ENCODE data around the gene SLC25A41. TPM values are rescaled to one million over a fixed set of nuclear protein-coding genes. Genes with fewer than 3 reads are reported as not detected.

SLC25A41 gene
- total RNA-seq, 1 experiment from 2014 or later, result not detected

DNA sequence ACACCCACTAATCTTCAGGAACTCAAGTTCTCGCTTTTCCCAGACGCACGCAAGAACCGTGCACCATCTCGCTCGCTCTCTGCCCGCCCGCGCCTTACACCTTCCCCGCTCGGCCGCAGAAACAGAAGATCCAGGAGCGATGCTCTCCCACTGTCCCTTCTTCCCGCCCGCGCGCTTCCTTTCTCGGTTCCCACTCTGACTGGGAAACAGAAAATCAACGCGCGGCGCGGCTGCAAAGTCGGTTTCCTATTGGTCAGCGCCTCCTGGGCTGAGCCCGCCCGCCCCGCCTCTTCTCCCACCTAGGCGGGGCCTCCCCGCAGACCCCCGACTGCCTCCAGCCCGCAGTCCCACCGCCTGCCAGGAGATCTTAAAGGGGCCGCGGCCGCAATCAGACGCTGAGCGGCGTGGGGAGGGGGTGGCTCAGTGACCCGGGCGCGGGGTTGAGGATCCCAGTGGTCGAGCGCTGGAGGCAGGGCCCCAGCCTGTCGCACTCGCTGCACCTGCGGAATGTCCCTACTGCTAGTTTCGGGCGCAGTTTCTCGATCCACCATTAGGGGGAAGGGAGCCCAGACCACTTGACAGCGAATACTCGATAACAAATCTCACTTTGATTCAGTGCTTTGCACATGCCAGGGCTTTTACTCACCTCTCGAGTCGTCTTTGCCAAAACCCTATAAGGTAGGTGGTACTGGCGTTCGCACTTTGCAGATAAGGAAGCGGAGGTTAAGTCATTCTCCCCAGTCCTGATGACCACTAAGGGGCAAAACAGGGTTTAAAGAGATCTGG is 26.7 kb upstream of the SLC25A41 start:
- peak; percentile 93 for DNase-seq (ENCODE audit: extremely low read depth, low read depth)

DNA sequence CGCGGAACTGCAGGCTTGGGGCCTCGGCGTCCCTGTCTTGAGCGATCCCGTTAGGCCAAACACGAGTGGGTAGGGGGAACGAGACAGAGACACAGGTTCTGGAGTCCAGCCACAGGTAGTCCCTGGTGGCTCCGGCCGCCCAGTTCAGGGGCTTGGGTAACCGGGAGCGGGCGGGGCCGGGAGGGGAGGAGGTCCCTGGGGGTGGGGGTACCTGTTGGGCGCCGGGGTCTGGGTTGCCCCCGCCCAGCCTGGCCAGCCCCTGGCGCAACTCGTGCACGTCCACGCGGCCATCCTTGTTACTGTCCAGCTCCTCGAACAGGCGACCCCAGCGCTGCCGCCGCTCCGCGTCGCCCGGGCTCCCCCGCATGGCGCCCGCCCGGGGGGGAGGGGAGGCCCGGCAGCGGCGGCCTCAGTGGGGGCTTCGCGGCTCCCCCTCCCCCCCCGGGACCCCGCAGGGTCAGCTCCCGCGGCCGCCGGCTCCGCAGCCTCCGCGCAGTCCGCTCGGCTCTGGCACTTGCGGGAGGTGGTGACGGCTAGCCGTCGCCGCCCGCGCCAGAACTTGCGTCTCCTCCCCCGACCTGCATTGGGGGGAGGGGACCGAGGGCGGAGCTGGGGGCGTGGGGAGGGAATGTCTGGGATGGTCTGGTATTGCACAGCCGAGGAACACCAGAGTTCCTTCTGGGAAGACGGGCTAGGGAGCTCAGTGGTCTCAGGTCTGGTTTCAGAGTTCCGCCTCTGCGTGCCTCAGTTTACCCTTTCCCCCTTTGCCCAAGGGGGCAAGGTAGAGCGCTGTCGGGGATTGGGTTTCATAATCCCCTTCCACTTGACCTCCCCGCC is 25.9 kb upstream of the SLC25A41 start, which contains the start of gene SLC25A23:
SLC25A23 (minus strand) TSS at position 531 of the 837 bp plus-strand sequence; CDS start at position 367, 164 bp downstream.
- DNase-seq (ENCODE audit: extremely low read depth, low read depth), result peak; percentile 51

DNA sequence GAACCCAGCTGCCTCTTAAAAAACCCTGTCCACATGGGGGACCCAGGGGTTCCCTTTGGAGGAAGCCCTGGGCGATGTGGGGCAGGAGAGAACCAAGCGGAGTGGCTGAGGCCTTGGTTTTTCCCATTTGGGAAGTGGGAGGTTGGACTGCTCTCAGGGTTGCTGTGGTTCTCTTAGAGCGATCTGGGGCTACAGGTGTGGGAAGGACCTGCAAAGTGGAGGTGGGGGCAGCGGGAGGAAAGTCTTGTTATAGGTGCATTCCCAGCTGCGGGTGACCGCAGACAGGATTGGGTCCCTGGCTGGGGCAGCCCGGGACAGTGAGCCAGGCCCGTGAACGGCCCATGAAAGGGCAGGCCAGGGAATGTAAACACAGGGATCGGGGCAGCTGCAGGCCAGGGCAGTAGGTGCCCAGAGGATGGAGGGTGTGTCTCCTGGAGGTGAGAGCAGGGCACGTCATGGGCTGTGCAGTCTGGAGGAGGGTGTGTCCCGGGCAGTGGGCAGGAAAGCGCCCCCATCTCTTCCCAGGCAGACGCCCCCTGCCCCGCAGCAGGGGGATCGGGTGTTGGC is 25.2 kb upstream of the SLC25A41 start:
- DNase-seq (ENCODE audit: extremely low read depth, low read depth), result no peak

DNA sequence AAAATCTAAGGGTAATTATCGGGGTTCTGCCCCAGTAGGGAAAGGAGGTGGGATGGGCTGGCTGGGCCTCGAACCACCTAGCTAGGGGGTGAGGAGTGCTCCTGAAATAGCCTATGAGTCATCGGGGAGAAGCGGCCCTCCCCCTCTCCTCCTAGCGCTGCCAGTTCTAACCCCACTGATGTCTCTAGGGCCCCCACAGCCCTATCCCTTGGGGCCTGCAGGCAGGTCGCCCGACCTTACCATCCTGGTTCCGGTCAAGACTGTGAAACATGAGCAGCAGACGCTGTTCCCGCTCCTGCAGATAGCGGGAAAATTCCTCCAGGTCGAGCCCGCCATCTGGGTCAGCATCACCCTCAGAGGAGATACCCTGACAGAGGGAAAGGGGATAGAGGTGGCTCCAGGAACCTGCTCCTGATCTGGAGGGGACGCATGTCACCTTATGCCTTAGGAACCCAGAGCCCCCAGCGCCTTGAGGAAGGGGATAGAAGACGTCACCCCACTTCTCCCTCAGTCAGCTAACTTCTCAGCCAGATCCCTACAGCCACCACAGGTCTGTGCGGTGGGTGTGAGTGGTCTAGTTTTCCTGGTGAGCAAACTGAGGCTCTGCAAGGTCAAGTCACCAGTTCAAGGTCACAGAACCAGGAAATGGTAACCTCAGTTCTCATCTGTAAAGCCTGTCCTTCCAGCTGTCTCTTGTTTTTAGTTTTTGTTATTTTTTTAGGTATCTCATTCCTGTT is 24.6 kb upstream of the SLC25A41 start:
- no peak for DNase-seq (ENCODE audit: extremely low read depth, low read depth)

DNA sequence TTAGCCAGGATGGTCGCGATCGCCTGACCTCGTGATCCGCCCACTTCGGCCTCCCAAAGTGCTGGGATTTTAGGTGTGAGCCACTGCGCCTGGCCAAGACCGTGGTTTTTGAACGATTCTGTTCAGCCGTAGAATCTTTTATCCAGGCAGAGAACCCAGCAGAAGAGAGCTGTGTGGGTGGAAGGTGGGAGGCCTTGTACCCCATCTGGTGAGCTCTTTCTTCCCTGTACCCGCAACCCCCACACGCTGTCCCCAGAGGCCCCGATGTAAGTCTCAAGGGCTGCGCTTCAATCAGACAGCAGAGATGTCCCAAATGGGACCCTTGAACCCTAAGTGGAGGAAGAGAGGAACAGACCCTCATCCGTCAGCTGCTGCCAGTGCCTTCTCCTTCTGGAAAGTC is 22.4 kb upstream of the SLC25A41 start:
- DNase-seq (ENCODE audit: extremely low read depth, low read depth), result no peak

DNA sequence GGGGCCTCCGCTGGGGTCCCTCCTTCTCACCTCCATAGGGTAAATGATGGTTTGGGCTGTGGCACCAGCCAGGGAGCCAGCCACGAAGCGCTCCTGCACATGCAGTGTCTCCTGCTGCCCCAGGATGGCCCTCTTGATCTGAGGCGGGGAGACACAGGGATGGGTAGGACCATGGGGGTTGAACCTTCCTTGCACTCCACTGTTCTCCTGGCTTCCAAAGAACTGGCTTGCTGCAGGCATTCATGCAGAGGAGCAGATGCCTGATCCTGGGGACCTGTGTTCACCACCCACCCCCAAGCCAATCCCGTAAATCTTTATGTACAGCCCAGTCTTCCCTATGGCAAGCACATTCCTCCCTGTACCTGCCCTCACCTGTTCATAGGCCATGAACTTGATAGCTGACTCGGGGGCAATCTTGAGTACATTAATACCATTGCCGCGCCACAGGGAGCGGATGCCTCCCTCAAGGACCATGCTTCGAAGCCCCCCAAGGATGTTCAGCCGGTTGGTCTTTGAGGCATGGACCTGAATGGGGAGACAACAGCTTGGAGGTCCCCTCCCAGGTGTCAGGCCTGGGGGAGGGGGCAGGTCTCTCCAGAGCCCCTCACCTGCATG is 20.5 kb upstream of the SLC25A41 start:
- no peak for DNase-seq (ENCODE audit: extremely low read depth, low read depth)

DNA sequence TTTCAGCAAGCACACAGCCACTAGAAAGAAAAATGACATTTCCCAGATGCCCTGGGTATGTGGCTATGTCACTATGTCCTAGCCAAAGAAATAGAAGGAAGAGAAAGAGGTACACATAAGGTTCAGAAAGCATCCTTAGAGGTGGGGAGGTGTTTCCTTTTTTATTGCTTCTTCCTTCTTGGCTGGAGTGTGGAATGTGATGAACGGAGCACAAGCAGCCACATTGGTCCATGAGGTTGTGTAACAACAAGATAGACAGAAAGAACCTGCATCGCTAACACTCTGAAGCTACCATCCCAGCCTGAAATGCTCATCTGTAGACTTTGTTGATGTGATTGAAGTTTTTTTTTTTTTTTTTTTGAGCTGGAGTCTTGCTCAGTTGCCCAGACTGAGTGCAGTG is 19.3 kb upstream of the SLC25A41 start:
- DNase-seq (ENCODE audit: extremely low read depth, low read depth), result no peak

DNA sequence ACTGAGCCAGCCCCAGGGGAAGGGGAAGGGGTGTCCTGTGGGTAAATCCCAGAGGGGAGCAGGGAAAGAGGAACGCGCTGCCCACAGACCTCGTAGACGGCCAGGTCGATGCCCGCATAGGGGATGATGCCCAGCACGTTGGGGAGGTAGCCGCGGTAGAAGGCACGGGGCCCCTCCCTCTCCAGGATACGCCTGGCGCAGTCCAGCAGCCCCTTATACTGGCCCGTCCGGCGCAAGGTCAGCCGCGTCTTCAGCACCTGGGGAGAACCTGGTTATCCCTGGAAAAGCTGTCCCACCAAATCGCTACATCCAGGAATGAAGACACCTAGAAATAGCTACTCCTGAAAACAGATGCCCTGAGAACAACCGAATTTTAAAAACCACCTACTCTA is 18.7 kb upstream of the SLC25A41 start:
- DNase-seq (ENCODE audit: extremely low read depth, low read depth), result no peak

DNA sequence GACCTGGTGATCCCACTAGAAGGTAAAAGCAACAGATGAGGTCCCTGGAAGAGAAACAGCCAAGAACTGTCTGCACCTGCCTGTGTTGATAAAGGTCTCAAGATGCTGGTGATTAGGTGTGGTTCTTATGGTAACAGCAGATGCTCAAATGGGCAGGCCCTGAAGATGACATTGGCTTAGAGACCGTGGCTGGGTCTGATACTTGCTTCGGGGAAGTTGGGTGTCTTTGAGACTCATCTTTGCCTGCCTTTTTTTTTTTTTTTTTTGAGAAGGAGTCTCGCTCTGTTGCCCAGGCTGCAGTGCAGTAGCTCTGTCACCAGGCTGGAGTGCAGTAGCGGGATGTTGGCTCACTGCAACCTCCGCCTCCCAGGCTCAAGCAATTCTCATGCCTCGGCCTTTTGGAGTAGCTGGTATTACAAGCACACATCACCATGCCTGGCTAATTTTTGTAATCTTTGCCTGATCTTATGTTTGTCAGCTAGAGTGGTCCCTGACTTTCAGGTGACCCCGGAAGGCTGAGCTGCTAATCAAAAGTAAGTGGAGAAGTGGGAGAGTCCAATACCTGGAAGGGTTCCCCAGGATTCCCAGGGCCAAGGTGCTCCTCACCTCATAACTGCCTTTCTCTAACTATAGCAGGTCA is 18.1 kb upstream of the SLC25A41 start:
- no peak for DNase-seq (ENCODE audit: extremely low read depth, low read depth)

DNA sequence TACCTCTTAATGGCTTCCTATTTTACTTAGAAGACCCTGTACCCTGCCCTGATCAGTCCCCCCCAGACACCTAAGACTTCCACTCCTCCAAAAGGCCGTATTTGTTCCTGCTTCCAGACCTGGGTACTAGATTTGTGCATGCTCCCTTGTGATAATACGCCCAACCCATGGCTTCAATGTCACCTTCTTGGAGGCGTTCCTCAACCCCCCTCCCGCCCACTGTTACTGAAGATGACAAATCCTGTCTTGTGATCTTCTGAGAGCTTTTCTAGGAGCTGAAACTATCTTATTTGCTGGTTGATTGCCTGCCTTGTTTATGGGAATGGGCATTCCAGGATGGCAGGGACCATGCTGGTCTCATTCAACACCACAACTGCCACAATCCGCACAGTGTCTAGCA is 16.6 kb upstream of the SLC25A41 start:
- DNase-seq (ENCODE audit: extremely low read depth, low read depth), result no peak

DNA sequence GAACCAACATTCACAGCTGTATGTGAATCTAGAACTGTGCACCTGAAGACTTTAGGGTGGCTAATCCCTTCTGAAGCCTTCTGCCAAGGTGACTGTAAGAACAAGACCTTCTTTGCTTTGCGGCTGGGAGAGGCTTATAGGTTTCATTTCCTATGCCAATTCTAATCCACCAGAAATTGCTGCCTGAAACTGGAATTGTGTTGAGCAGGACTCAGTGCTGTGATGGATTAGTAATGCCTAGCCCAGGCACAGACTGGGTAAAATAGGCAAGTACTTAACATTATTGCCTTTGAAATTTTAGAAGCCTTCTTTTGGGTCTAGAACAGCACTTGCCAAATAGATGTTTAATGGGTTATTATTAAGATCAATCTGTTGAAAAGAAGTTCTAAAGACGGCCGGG is 14.5 kb upstream of the SLC25A41 start:
- DNase-seq (ENCODE audit: extremely low read depth, low read depth), result no peak

DNA sequence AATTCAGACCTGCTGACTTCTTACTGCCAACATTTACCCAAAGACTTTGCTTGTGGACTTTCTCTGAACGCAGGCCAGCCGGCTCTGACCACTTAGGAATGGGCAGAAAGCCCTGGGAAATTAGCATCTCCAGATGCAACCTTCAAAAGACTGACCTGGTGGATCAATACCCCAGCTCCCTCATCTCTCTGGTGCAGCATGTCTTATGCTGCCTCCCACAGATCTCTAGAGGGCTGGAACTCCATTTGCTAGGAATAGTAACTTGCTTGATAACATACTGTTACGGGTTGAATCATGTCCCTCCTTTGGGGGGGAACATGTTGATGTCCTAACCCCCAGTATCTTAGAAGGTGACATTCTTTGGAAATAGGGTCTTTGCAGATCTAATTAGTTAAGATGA is 12.9 kb upstream of the SLC25A41 start:
- DNase-seq (ENCODE audit: extremely low read depth, low read depth), result no peak

DNA sequence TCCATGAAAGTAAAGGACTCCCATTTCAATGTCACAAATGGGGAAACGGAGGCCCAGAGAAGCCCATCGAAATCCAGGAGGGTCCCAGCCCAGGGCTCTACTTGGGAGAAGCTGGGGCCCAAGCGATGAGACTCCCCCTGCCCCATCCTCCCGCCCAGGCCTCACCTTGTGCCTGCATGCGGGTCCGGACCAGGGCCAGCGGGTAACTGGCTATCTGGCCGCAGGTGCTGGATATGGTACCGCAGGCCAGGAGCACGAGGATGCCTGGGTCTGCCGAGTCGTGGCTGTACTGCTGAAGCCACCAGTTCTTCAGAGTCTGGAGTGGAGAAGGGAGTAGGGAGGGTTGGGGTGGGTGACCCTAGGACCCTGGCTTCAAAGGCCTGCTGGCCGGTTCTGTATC is 10.4 kb upstream of the SLC25A41 start:
- no peak for DNase-seq (ENCODE audit: extremely low read depth, low read depth)

DNA sequence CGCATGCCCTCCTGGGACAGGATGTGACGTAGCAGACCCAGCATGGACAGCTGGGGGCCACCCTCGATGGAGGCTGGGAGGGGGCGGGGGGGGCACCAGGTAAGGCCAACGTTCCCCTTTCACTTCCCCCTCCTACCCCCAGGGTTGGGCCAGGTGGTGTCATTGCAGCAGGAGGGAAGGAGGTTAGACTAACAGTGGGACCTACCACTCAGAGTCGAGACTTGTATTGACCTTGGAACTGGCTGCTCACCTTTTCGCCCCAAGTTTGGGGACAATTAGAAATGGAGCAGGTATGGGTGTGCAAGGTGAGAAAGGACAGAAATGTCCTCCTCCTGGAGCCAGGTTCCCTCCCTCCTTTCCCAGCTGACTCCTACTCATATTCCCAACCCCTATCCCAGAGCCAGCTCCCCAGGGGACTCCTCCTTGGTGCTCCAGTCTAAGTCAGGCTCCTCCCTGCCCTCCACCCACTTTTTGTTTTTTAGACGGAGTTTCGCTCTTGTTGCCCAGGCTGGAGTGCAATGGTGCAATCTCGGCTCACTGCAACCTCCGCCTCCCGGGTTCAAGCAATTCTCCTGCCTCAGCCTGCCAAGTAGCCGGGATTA is 8.6 kb upstream of the SLC25A41 start:
- DNase-seq (ENCODE audit: extremely low read depth, low read depth), result no peak

DNA sequence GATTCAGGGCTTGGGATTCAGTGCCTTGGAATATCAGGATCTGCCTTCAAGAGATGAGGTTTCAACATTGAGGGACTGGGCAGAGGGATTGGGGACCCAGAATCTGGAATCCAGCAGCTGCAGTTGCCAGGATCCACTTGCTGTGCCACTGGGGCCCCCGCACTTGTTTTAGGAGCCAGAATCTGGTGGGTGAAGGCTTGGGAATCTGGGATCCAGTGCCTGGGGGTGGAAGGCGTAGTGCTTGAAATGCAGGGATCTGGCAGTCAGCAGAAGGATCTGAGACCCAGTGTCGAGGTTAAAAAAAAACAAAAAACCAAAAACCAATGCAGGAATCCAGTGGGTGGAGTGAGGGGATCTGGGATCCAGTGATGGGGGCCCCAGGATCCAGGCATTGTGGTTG is 7.3 kb upstream of the SLC25A41 start:
- no peak for DNase-seq (ENCODE audit: extremely low read depth, low read depth)

DNA sequence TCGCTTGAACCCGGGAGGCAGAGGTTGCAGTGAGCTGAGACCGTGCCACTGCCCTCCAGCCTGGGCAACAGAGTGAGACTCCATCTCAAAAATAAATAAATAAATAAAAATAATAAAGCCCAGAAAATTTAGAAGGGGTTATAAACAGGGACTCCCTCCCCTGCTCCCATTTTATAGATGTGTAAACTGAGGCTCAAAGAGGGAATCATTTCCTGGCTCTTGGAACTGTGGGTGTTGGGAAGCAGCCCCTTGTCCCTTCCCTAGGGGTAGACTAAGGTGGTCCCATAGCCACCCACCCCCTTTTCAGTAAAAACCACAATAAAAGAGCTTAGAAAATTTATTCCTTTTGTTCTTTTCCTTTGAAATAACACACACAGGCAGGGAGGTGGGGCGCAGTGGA is 6.2 kb upstream of the SLC25A41 start:
- DNase-seq (ENCODE audit: extremely low read depth, low read depth), result no peak

DNA sequence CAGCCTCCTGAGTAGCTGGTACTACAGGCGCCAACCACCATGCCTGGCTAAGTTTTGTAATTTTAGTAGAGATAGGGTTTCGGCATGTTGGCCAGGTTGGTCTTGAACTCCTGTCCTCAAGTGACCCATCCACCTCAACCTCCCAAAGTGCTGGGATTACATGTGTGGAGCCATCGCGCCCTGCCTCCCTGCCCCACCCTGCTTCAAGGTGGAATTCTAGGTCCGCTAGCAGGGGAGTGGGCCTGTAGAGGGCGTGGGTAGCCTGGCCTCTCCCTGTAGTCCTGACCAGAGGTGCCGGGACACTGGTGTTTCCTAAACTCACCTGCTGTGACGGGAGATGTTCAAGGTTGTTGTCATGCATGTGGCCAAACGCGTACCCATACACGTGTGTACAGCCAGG is 398 bp downstream of the SLC25A41 start:
- no peak for DNase-seq (ENCODE audit: extremely low read depth, low read depth)

DNA sequence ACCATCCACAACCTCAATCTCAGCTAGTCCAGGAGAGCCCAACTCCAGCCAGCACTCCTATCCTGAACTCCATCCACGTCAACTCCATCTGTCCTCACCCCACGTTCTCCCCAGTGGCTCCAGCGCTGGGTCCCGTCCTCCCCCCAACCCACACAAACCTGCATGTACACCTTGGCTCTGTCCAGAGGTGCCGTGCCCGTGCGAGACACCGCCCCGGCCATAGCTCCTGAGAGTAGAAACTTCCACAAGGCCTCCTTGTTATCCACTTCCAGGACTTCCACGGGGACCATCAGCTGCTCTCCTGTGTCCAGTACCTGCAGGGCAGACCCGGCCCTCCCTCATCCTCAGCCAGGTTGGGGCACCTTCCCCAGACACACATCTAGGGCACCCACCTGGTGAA is 1.7 kb downstream of the SLC25A41 start:
- no peak for DNase-seq (ENCODE audit: extremely low read depth, low read depth)

DNA sequence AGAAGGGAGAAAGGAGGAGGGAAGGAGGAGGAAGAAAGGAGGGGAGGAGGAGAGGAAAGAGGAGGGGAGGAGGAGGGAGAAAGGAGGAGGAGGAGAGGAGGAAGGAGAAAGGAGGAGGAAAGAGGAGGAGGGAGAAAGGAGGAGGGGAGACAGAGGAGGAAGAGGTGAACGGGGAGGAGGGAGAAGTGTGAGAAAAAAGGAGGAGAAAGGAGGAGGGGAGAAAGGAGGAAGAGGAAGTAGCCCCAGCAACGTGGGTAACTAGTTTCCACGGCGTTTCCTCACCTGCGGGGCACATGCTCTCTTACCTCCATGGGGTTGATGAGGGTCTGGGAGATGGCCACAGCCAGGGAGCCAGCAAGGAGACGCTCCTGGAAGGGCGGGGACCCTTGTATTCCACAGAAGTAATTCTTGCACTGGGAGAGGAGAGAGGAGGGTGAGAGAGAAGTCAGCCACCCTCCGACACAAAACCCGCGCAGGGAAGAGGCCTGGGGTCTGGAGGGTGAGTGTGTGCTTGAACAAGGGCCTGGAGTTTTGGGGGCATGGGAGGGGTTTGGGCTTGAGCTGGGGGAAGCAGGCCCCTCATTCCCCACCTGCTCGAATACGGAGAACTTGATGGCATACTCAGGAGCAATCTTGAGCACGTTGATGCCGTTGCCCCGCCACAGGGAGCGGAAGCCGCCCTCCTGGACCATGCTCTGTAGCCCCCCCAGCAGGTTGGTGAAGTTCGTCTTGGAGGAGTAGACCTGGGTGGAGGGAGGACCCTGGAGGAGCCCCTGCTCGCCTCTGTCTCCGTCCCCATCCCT is 3.9 kb downstream of the SLC25A41 start:
- DNase-seq (ENCODE audit: extremely low read depth, low read depth), result no peak

All from NCI-H460 (cell line).